Measurements from ENCODE around the gene RNFT2. TPM values are rescaled to one million over a fixed set of nuclear protein-coding genes. Genes with fewer than 3 reads are reported as not detected.

The RNFT2 gene, protein sequence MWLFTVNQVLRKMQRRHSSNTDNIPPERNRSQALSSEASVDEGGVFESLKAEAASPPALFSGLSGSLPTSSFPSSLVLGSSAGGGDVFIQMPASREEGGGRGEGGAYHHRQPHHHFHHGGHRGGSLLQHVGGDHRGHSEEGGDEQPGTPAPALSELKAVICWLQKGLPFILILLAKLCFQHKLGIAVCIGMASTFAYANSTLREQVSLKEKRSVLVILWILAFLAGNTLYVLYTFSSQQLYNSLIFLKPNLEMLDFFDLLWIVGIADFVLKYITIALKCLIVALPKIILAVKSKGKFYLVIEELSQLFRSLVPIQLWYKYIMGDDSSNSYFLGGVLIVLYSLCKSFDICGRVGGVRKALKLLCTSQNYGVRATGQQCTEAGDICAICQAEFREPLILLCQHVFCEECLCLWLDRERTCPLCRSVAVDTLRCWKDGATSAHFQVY
- total RNA-seq = 10 to 100 TPM; 14.9 to 25.5 TPM

DNA sequence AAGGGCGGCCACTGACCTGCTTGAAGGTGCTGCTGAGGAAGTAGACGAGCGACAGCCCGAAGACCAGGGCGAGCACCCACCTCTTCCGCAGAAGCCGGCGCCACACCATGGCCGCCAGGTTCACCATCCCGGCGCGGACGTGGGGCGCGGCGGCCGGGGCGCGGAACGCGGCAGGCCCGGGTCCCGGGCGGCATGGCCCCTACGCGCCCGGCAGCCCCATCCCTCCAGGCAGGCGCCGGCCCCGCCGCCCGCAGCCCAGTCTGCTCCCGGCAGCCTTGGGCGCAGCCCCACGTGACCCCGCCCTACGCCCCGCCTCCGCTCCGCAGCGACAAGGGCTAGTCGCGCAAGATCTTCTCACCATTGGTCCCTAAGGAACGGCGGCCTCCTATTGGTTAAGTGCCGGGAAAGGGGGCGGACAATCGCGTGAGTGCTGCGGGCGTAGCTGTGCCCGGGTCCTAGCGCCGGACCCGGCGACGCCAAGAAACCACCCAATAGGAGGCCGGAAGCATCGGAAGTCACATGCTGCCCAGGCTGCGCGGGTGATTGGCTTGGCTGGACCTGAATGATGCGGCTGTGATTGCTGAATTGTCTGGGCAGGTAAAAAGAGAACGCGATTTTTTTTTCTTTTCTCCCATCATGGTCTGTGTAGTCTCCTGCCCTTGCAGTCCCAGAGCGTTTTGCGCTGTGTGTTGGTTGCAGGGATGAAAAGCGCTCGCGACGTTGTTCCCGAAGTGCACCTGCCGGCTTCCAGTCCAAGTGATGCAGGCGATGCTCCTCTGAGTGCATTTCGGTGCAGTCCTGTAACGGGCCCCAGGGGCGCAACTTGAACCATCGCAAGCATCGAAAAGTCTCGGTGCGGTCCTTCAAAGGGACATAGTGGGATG is at the start of gene RNFT2, which contains the start of gene SPRING1:
TSS of gene RNFT2 (plus strand) at position 542 of the 884 bp plus-strand sequence. CDS start 2,183 bp downstream, outside the sequence.
TSS of gene SPRING1 (minus strand) at position 296 of the 884 bp plus-strand sequence. CDS start at position 127, 169 bp downstream.
- peaks cover 13 to 15% of the 10 kb centered on the region in 2 donors for H3K36me3 Mint-ChIP-seq
- H3K9me3 Mint-ChIP-seq = no peaks in the 10 kb centered on the region
- H3K27ac Mint-ChIP-seq = peak within 1 kb of the TSS; percentile 92 to 96
- ATAC-seq = peak; percentile 96 to 98
- peak; percentile 98 to 99 for DNase-seq (ENCODE audit: low spot score in 2 of 2)

- ATAC-seq (no peak), DNase-seq (ENCODE audit: low spot score in 2 of 2) (no peak)
- H3K36me3 Mint-ChIP-seq = no peaks in the 10 kb centered on the region
- H3K27ac Mint-ChIP-seq = no peak overlapping the region
- H3K9me3 Mint-ChIP-seq = peaks cover 0 to 5% of the 10 kb centered on the region in 2 donors
These were observed 48.6 kb upstream of the RNFT2 start for GRCh38 chr12:116689521-116689920.

GRCh38 chr12:116689979-116690744 is 48.0 kb upstream of the RNFT2 start:
- Mint-ChIP-seq H3K27ac (no peak overlapping the region), H3K36me3 (no peaks in the 10 kb centered on the region), H3K9me3 (peaks cover 0 to 5% of the 10 kb centered on the region in 2 donors)
- ATAC-seq = no peak
- no peak for DNase-seq (ENCODE audit: low spot score in 2 of 2)

DNA sequence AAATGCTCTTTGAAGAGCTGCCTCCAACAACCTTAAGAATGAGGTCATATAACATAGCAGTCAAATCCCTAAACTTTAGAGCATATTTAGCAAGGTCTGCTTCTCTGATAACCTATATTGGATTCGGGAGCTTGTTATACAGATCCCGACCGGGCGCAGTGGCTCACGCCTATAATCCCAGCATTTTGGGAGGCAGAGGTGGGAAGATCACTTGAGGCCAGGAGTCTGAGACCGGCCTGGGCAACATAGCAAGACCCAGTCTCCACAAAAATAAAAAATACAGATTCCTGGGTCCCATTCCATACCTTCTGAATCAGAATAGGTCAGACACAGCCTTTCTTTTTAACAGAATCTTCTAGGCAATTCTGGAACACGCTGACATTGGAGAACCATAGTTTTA is 46.9 kb upstream of the RNFT2 start:
- Mint-ChIP-seq H3K9me3 (peaks cover 0 to 5% of the 10 kb centered on the region in 2 donors), H3K27ac (no peak overlapping the region), H3K36me3 (no peaks in the 10 kb centered on the region)
- DNase-seq (ENCODE audit: low spot score in 2 of 2) (no peak), ATAC-seq (no peak)

- DNase-seq (ENCODE audit: low spot score in 2 of 2) = no peak
- no peaks in the 10 kb centered on the region for H3K36me3 Mint-ChIP-seq
- ATAC-seq = no peak
- H3K9me3 Mint-ChIP-seq = peaks cover 0 to 5% of the 10 kb centered on the region in 2 donors
- H3K27ac Mint-ChIP-seq = no peak overlapping the region
These were observed 46.5 kb upstream of the RNFT2 start for GRCh38 chr12:116691636-116692035.

GRCh38 chr12:116692605-116693004 is 45.5 kb upstream of the RNFT2 start:
- ATAC-seq = no peak
- H3K27ac Mint-ChIP-seq = no peak overlapping the region
- DNase-seq (ENCODE audit: low spot score in 2 of 2) = no peak
- H3K36me3 Mint-ChIP-seq = no peaks in the 10 kb centered on the region
- H3K9me3 Mint-ChIP-seq = no peaks in the 10 kb centered on the region

DNA sequence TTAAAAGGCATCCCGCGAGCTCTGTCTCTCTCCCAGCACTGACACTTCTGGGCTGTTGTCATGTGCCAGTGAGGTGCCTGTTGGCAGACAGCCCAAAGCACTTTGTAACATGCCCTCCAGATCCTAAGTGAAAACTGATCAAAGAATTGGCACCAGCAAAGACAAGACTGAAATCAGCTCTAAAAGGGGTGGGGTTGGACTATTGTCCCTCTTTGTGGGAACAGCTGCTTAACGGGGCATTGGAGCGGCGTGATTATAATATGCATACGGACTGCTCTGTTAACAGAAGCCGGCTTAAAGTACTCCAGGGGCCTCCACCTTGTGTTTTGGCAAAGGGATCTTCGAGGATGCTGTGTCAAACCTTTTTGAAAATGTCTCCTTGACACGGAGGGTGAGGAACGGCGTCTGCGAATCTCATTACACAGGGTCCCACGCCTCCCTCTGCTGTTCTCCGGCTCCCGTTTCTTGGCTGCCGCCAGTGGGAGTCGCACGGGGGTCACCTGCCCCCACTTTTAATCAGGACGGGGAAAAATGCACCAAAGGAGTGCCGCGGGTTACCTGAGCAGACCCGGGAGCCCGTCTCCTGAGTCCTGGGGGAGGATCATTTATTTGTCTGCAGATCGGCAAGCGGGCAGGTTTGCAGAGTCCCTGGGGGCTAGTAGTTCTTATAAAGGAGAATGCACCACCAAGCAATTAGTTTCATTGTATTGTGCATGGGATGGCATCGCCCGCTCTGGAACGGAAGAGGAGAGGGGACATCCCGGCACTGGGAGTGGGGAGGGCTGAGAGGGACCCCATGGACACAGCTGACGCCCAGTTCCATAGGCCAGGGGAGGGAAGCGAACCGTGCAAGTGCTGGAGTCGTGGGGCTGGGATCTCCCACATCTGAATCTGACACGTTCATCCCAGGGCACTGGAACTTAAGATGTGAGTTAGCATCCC is 44.6 kb upstream of the RNFT2 start:
- no peaks in the 10 kb centered on the region for H3K36me3 Mint-ChIP-seq
- no peaks in the 10 kb centered on the region for H3K9me3 Mint-ChIP-seq
- H3K27ac Mint-ChIP-seq = no peak overlapping the region
- ATAC-seq (no peak), DNase-seq (ENCODE audit: low spot score in 2 of 2) (no peak)

DNA sequence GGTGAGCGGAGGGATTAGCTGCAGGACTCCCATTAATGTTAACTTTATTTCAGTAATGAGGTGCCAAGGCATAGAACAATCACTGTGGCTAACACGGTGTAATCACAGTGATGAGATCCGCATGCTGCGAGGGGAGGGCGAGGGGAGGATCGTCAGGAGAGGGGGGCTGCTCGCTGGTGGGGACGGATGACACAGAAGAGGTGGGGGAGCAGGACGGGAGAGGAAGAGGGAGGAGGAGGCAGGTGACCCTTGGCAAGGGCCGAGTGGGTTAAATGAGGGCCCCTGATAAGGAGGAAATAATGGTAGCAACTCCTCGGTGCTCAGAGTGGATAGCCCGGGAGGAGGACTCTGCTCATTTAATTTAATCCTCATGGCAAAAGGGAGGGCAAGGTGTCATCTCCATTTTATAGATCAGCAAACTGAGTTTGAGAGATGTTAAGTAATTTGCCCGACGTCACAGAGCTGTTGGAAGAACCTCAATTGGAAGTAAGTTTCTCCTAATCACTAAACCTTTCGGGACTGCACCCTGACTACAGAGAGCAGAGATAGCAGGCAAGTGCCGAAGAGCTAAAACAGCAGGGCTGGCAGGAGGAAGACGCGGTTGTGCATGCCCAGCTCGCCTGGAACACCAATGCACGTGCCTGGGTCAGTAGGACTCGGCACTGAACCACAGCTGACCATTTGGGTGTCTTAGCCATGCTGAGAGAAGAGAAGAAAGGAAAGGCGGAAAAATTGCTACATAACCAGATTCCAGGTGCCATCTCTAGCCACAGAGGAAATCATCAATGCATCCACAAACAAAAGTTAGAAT is 43.3 kb upstream of the RNFT2 start:
- ATAC-seq = no peak
- no peak for DNase-seq (ENCODE audit: low spot score in 2 of 2)
- Mint-ChIP-seq H3K27ac (no peak overlapping the region), H3K9me3 (no peaks in the 10 kb centered on the region), H3K36me3 (no peaks in the 10 kb centered on the region)

DNA sequence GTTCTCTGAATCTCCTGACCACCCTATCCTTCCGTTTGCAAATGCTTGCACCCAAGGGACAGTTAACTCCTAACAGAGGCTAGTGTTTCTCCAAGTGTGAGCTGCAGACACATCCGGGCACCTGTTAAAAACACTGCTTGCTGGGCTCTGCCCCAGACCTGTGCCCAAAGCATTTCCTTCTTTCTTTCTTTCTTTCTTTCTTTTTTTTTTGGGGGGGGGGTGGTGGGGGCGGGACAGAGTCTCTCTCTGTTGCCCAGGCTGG is 42.7 kb upstream of the RNFT2 start:
- H3K9me3 Mint-ChIP-seq = no peaks in the 10 kb centered on the region
- ATAC-seq (no peak), DNase-seq (ENCODE audit: low spot score in 2 of 2) (no peak)
- no peaks in the 10 kb centered on the region for H3K36me3 Mint-ChIP-seq
- no peak overlapping the region for H3K27ac Mint-ChIP-seq

DNA sequence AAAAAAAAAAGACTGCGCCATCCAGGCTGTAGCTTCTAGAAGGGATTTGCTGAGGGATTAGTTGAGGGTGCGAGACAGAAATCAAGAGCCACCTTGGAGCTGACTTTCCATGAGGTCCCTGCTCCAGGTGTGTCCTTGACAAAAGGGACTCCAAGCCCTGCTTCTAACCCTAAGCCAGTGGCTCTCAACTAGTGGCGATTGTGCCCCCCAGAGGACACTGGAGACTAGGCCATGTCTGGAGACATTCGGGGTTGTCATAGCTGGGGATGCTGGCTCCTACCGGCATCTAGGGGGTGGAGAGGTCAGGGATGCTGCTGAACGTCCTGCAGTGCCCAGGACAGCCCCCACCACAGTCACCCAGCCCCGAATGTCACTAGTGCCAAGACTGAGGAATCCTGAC is 40.8 kb upstream of the RNFT2 start:
- no peaks in the 10 kb centered on the region for H3K9me3 Mint-ChIP-seq
- DNase-seq (ENCODE audit: low spot score in 2 of 2) (no peak), ATAC-seq (peak in 1 of 2 donors; percentile 53)
- H3K27ac Mint-ChIP-seq = no peak overlapping the region
- no peaks in the 10 kb centered on the region for H3K36me3 Mint-ChIP-seq

GRCh38 chr12:116697716-116698115 is 40.4 kb upstream of the RNFT2 start:
- no peak for ATAC-seq
- Mint-ChIP-seq H3K36me3 (no peaks in the 10 kb centered on the region), H3K27ac (no peak overlapping the region), H3K9me3 (no peaks in the 10 kb centered on the region)
- no peak for DNase-seq (ENCODE audit: low spot score in 2 of 2)

- DNase-seq (ENCODE audit: low spot score in 2 of 2) (no peak), ATAC-seq (no peak)
- no peaks in the 10 kb centered on the region for H3K36me3 Mint-ChIP-seq
- no peaks in the 10 kb centered on the region for H3K9me3 Mint-ChIP-seq
- H3K27ac Mint-ChIP-seq = no peak overlapping the region
These were observed 40.0 kb upstream of the RNFT2 start for GRCh38 chr12:116698116-116698515.

DNA sequence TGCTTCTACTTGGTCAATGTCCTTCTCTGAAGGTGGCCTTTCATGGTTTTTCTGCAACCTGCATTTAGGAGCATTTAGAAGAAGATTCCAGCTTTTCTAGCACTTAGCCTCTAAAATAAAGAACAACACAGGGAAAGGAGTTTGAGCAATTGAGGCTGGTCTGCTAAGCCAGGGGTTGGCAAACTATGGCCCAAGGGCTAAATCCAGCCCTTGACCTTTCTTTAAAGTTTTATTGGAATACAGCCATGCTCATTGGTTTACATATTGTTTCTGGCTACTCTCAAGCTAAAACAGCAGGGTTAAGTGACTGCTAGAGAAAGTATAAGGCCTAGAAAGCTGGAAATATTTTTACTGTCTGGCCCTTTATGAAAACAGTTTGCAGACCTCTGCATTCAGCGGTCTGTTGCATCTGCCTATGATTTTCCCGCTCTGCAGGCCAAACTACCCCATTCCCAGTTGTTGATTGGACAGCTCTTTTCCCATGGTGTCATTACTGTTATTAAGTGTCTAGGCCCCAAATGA is 39.5 kb upstream of the RNFT2 start:
- Mint-ChIP-seq H3K36me3 (no peaks in the 10 kb centered on the region), H3K27ac (no peak overlapping the region), H3K9me3 (no peaks in the 10 kb centered on the region)
- DNase-seq (ENCODE audit: low spot score in 2 of 2) (no peak), ATAC-seq (no peak)

DNA sequence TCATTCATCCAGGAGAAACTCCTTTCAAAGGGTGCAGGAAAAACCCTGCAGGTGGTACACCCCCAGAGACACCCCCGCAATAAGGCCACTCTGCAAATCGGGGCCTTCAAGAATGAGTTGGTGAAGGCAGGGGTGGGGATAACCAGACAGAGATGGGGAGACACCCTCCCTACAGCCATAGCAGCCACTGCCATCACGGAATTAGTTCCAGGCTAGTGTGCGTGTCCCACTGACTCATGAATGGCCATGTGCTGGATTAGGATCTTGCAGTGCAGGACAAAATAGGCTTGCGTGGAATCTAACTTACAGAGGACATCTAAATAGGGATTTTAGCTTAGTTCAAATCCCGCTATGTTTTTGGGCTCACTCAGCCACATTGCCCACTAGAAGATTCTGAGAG is 38.0 kb upstream of the RNFT2 start:
- DNase-seq (ENCODE audit: low spot score in 2 of 2) (no peak), ATAC-seq (no peak)
- Mint-ChIP-seq H3K36me3 (no peaks in the 10 kb centered on the region), H3K9me3 (no peaks in the 10 kb centered on the region), H3K27ac (no peak overlapping the region)

- DNase-seq (ENCODE audit: low spot score in 2 of 2) = no peak
- Mint-ChIP-seq H3K27ac (no peak overlapping the region), H3K36me3 (no peaks in the 10 kb centered on the region), H3K9me3 (no peaks in the 10 kb centered on the region)
- ATAC-seq = no peak
These were observed 36.7 kb upstream of the RNFT2 start for GRCh38 chr12:116701432-116701831.
